Mesendoderm (in vitro differentiated cells): ENCODE measurements around the gene PTPRJ.
A peak's percentile ranks its signal among the peaks of the same experiment; 100 is the strongest.

ENCODE experiments used
- DNase-seq: peaks from one replicate; pipeline ENCODE4 v3.0.0; 2013
- H2AK5ac ChIP-seq: 2 replicates; pipeline ENCODE4 v1.6.1; 2013; ENCODE audit warnings: low read length, inconsistent platforms
- H2BK120ac ChIP-seq: 2 replicates; pipeline ENCODE4 v1.6.1; 2013; ENCODE audit warnings: low read depth, mild to moderate bottlenecking, low read length, moderate library complexity, mixed read lengths
- H2BK15ac ChIP-seq: replicated peaks from 2 replicates; pipeline ENCODE4 v1.6.1; 2013; ENCODE audit warnings: low read depth, mild to moderate bottlenecking, moderate library complexity
- H2BK5ac ChIP-seq: 2 replicates; pipeline ENCODE4 v1.6.1; 2013; ENCODE audit warnings: low read length, inconsistent platforms
- H3K18ac ChIP-seq: 2 replicates; pipeline ENCODE4 v1.6.1; 2013; ENCODE audit warnings: mild to moderate bottlenecking, low read length, mixed read lengths
- H3K23ac ChIP-seq: one replicate; pipeline ENCODE4 v1.6.1; 2013; ENCODE audit warnings: low read length
- H3K27ac ChIP-seq: 2 replicates; pipeline ENCODE4 v1.5.1; 2013; ENCODE audit warnings: low read depth, mild to moderate bottlenecking, inconsistent platforms, low read length, moderate library complexity
- H3K27me3 ChIP-seq: 2 replicates; pipeline ENCODE4 v1.6.1; 2013; ENCODE audit warnings: low read length, control low read depth, mild to moderate bottlenecking, inconsistent platforms; ENCODE audit not compliant: insufficient read depth, poor library complexity
- H3K36me3 ChIP-seq: 2 replicates; pipeline ENCODE4 v1.6.1; 2013; ENCODE audit warnings: low read length, inconsistent platforms; ENCODE audit not compliant: control insufficient read depth, insufficient read depth
- H3K4ac ChIP-seq: one replicate; pipeline ENCODE4 v1.6.1; 2013; ENCODE audit warnings: low read depth, mild to moderate bottlenecking, low read length, moderate library complexity
- H3K4me1 ChIP-seq: 2 replicates; pipeline ENCODE4 v1.6.1; 2013; ENCODE audit warnings: low read depth, low read length, inconsistent platforms; ENCODE audit not compliant: control insufficient read depth
- H3K4me2 ChIP-seq: 2 replicates; pipeline ENCODE4 v1.6.1; 2013; ENCODE audit warnings: low read length
- H3K4me3 ChIP-seq: 2 replicates; pipeline ENCODE4 v1.5.1; 2013; ENCODE audit warnings: mild to moderate bottlenecking, low read length
- H3K56ac ChIP-seq: one replicate; pipeline ENCODE4 v1.6.1; 2013; ENCODE audit warnings: low read length
- H3K79me1 ChIP-seq: 2 replicates; pipeline ENCODE4 v1.6.1; 2013; ENCODE audit warnings: low read length, inconsistent platforms
- H3K79me2 ChIP-seq: 2 replicates; pipeline ENCODE4 v1.6.1; 2013; ENCODE audit warnings: mild to moderate bottlenecking, low read length; ENCODE audit not compliant: control insufficient read depth, insufficient read depth
- H3K9ac ChIP-seq: 2 replicates; pipeline ENCODE4 v1.6.1; 2013; ENCODE audit warnings: low read length, inconsistent platforms
- H4K5ac ChIP-seq: one replicate; pipeline ENCODE4 v1.6.1; 2013; ENCODE audit warnings: low read length
- H4K8ac ChIP-seq: one replicate; pipeline ENCODE4 v1.6.1; 2013; ENCODE audit warnings: low read depth, mild to moderate bottlenecking, control low read depth, low read length, moderate library complexity
- WGBS: extraction: QIAGEN DNeasy Blood & Tissue Kit; methylation state at CpG from one replicate; pipeline ENCODE4 v1.1.7; 2013; ENCODE audit warnings: low lambda C conversion rate, missing lambda C conversion rate; ENCODE audit not compliant: insufficient coverage; ENCODE audit errors: extremely low coverage; 5-methylcytosine and 5-hydroxymethylcytosine counted together

Gene PTPRJ

GRCh38 chr11:47992959-47993820 is 12.8 kb downstream of the PTPRJ start:
- WGBS = no CpG with 5 or more reads among the region's 11 CpGs
- peak; percentile 83 for DNase-seq

GRCh38 chr11:47994417-47994816 is 14.1 kb downstream of the PTPRJ start:
- Histone ChIP-seq H3K18ac (no peak overlapping the region), H4K5ac (no peak overlapping the region), H3K23ac (no peak overlapping the region), H3K79me1 (peaks cover 17% of the 10 kb centered on the region), H3K9ac (no peak overlapping the region), H4K8ac (no peak overlapping the region), H3K4ac (no peak overlapping the region), H3K4me1 (peaks cover 14% of the 10 kb centered on the region), H3K4me3 (no peak overlapping the region), H3K27me3 (no peaks in the 10 kb centered on the region), H2BK120ac (no peak overlapping the region), H2BK15ac (no peak overlapping the region), H3K4me2 (no peak overlapping the region), H3K27ac (no peak overlapping the region), H2AK5ac (no peak overlapping the region), H3K79me2 (peaks cover 9% of the 10 kb centered on the region), H3K56ac (no peak overlapping the region), H2BK5ac (no peak overlapping the region), H3K36me3 (no peaks in the 10 kb centered on the region)
- WGBS = no CpG with 5 or more reads among the region's 4 CpGs
- DNase-seq = no peak

More at GRCh38 chr11:47992959-47993820, 12.8 kb downstream of the PTPRJ start:
- no peak overlapping the region for H2BK15ac ChIP-seq
- H2BK120ac ChIP-seq = no peak overlapping the region
- H3K36me3 ChIP-seq = no peaks in the 10 kb centered on the region
- H2AK5ac ChIP-seq = no peak overlapping the region
- H3K4ac ChIP-seq = no peak overlapping the region
- H3K79me1 ChIP-seq = peaks cover 15% of the 10 kb centered on the region
- H3K23ac ChIP-seq = no peak overlapping the region
- H3K79me2 ChIP-seq = peaks cover 10% of the 10 kb centered on the region
- peaks cover 14% of the 10 kb centered on the region for H3K4me1 ChIP-seq
- no peak overlapping the region for H3K18ac ChIP-seq
- no peak overlapping the region for H2BK5ac ChIP-seq
- no peaks in the 10 kb centered on the region for H3K27me3 ChIP-seq
- no peak overlapping the region for H3K27ac ChIP-seq
- H3K4me2 ChIP-seq = no peak overlapping the region
- H3K56ac ChIP-seq = no peak overlapping the region
- H4K5ac ChIP-seq = no peak overlapping the region
- H3K9ac ChIP-seq = no peak overlapping the region
- H3K4me3 ChIP-seq = no peak overlapping the region
- no peak overlapping the region for H4K8ac ChIP-seq

DNA sequence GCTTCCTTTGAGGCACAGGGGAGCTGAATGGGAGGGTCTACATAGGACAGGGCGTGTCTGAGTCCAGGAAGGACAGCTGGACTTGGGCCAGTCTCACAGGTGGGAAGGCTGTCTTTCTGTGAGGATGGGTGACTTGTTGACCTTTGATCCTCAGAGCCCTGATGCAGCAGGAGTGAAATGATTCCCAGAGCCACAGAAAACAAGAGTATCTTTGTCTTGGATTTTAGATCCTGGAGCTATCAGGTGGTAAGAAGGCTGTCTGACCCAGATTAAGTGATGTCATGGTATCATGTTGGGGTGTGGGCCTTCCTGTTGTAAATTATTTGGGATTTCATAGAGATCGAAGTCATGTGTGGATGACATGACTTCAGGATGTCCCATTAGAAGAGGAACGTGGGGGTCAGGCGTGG is 15.0 kb downstream of the PTPRJ start:
- no peak overlapping the region for H3K23ac ChIP-seq
- peaks cover 18% of the 10 kb centered on the region for H3K79me1 ChIP-seq
- no peak overlapping the region for H3K4me3 ChIP-seq
- H3K79me2 ChIP-seq = peaks cover 9% of the 10 kb centered on the region
- H4K8ac ChIP-seq = no peak overlapping the region
- H3K4ac ChIP-seq = no peak overlapping the region
- no peak overlapping the region for H2BK15ac ChIP-seq
- H3K18ac ChIP-seq = no peak overlapping the region
- H3K27me3 ChIP-seq = no peaks in the 10 kb centered on the region
- no peak overlapping the region for H2AK5ac ChIP-seq
- no CpG with 5 or more reads among the region's 4 CpGs for WGBS
- no peak overlapping the region for H2BK120ac ChIP-seq
- H4K5ac ChIP-seq = no peak overlapping the region
- H3K4me2 ChIP-seq = no peak overlapping the region
- no peak for DNase-seq
- peaks cover 14% of the 10 kb centered on the region for H3K4me1 ChIP-seq
- no peak overlapping the region for H3K27ac ChIP-seq
- H3K36me3 ChIP-seq = no peaks in the 10 kb centered on the region
- H3K56ac ChIP-seq = no peak overlapping the region
- H2BK5ac ChIP-seq = no peak overlapping the region
- no peak overlapping the region for H3K9ac ChIP-seq

DNA sequence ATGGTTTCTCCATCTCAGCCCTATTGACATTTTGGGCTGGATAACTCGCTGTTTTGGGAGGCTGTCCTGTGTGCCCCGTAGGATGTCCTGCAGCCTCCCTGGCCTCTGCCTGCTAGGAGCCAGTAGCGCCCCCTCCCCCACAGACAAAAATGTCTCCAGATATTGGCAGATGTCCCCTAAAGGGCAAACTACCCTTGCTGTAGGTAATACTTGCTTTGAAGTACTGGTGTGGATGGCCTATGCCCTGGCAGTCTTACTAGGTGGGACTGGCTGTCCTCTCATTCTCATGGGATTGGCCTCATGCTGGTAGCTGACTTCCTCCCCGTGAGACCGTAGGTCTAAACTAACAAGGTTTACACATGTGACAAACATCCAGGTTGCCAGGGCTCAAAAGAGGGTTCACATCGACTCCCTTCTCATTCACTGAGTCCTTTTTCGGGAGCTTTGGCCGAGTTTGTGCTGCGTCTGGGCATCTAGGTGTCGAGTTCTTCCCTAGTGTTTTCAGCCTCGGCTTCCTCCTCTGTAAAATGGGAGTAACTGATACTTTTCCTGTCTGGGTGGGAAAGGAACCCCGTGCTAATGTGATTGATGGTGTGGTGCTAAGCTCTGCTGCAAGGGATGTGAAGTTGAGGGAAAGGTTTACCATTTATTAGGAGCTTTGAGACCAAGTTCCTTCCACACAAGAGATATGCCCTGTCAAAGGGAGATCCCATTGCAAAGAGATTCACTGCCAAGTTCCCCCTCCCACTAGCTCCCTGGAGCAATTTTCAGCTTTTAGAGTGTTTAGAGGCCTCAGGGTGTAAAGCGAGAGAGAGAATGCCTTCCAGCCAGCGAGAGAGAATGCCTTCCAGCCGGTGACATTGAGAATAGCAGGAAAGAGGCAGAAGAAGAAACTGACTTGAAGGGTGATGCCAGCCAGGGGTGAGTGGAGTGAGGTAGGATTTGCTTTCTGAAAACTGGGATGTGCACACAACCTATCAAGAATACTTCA is 17.0 kb downstream of the PTPRJ start:
- Histone ChIP-seq H3K79me1 (peaks cover 18% of the 10 kb centered on the region), H3K4me3 (no peak overlapping the region), H3K23ac (no peak overlapping the region), H3K4me2 (no peak overlapping the region), H4K5ac (no peak overlapping the region), H2BK120ac (no peak overlapping the region), H2BK5ac (no peak overlapping the region), H3K18ac (no peak overlapping the region), H2AK5ac (peak overlapping the region; percentile 22), H3K4ac (no peak overlapping the region), H3K36me3 (no peaks in the 10 kb centered on the region), H3K27ac (no peak overlapping the region), H3K27me3 (no peaks in the 10 kb centered on the region), H2BK15ac (no peak overlapping the region), H3K79me2 (peaks cover 6% of the 10 kb centered on the region), H4K8ac (no peak overlapping the region), H3K9ac (no peak overlapping the region), H3K4me1 (peaks cover 8% of the 10 kb centered on the region), H3K56ac (peak overlapping the region; percentile 43)
- peak; percentile 65 for DNase-seq
- WGBS = no CpG with 5 or more reads among the region's 15 CpGs

- Histone ChIP-seq H3K18ac (no peak overlapping the region), H3K4me3 (no peak overlapping the region), H2BK5ac (no peak overlapping the region), H3K27me3 (no peaks in the 10 kb centered on the region), H3K36me3 (no peaks in the 10 kb centered on the region), H3K4me2 (no peak overlapping the region), H2BK15ac (no peak overlapping the region), H3K4ac (no peak overlapping the region), H3K23ac (no peak overlapping the region), H3K27ac (no peak overlapping the region), H3K79me2 (peaks cover 4% of the 10 kb centered on the region), H3K9ac (no peak overlapping the region), H3K79me1 (peaks cover 16% of the 10 kb centered on the region), H3K4me1 (peaks cover 8% of the 10 kb centered on the region), H3K56ac (no peak overlapping the region), H2BK120ac (no peak overlapping the region), H2AK5ac (no peak overlapping the region), H4K5ac (no peak overlapping the region), H4K8ac (no peak overlapping the region)
- DNase-seq = no peak
- no CpG with 5 or more reads among the region's 5 CpGs for WGBS
Measured at GRCh38 chr11:47998345-47998732, 18.0 kb downstream of the PTPRJ start.
